H9 (cell line): ENCODE data around the gene IFT81. TPM values are rescaled to one million over a fixed set of nuclear protein-coding genes. Genes with fewer than 3 reads are reported as not detected.

Source experiments
- DNase-seq: peaks from one replicate; pipeline ENCODE4 v3.0.0-alpha.2; 2017
- H2AFZ ChIP-seq: one replicate; pipeline ENCODE4 v1.6.1; 2013; ENCODE audit warnings: mild to moderate bottlenecking, low read length, control low read depth, moderate library complexity
- H2AK5ac ChIP-seq: 2 replicates; pipeline ENCODE4 v1.6.1; 2013; ENCODE audit warnings: low read length, control low read depth, mixed read lengths; ENCODE audit not compliant: insufficient read length
- H2BK120ac ChIP-seq: one replicate; pipeline ENCODE4 v1.6.1; 2013; ENCODE audit warnings: low read depth, mild to moderate bottlenecking, low read length, control low read depth, inconsistent platforms; ENCODE audit not compliant: poor library complexity, severe bottlenecking
- H2BK12ac ChIP-seq: 2 replicates; pipeline ENCODE4 v1.6.1; 2013; ENCODE audit warnings: low read length, control low read depth, mixed read lengths, low read depth; ENCODE audit not compliant: insufficient read length
- H2BK15ac ChIP-seq: 2 replicates; pipeline ENCODE4 v1.6.1; 2013; ENCODE audit warnings: low read depth, low read length, control low read depth
- H2BK20ac ChIP-seq: one replicate; pipeline ENCODE4 v1.6.1; 2013; ENCODE audit warnings: low read depth, mild to moderate bottlenecking, low read length, control low read depth, inconsistent platforms; ENCODE audit not compliant: poor library complexity, severe bottlenecking
- H2BK5ac ChIP-seq: 2 replicates; pipeline ENCODE4 v1.6.1; 2013; ENCODE audit warnings: low read length, control low read depth, mixed read lengths; ENCODE audit not compliant: insufficient read length
- H3K14ac ChIP-seq: 2 replicates; pipeline ENCODE4 v1.6.1; 2013; ENCODE audit warnings: low read length, control low read depth; ENCODE audit not compliant: insufficient read depth
- H3K18ac ChIP-seq: 2 replicates; pipeline ENCODE4 v1.6.1; 2013; ENCODE audit warnings: low read depth, mild to moderate bottlenecking, mixed read lengths, low read length, control low read depth; ENCODE audit not compliant: insufficient read length
- H3K23ac ChIP-seq: 2 replicates; pipeline ENCODE4 v1.6.1; 2013; ENCODE audit warnings: low read length, control low read depth, mixed read lengths, low read depth; ENCODE audit not compliant: insufficient read length
- H3K23me2 ChIP-seq: 2 replicates; pipeline ENCODE4 v1.6.1; 2013; ENCODE audit warnings: low read depth, mild to moderate bottlenecking, mixed read lengths, low read length, control low read depth; ENCODE audit not compliant: insufficient read length, poor library complexity, severe bottlenecking
- H3K27ac ChIP-seq: 2 replicates; pipeline ENCODE4 v1.5.1; 2013; ENCODE audit warnings: low read length, control low read depth, mixed read lengths, low read depth; ENCODE audit not compliant: insufficient read length
- H3K27me3 ChIP-seq: 2 replicates; pipeline ENCODE4 v1.6.1; 2013; ENCODE audit warnings: low read length, control low read depth, inconsistent platforms; ENCODE audit not compliant: insufficient read depth
- H3K4ac ChIP-seq: 2 replicates; pipeline ENCODE4 v1.6.1; 2013; ENCODE audit warnings: low read depth, mild to moderate bottlenecking, control low read depth, inconsistent platforms, low read length, moderate library complexity
- H3K4me1 ChIP-seq: 2 replicates; pipeline ENCODE4 v1.6.1; 2013; ENCODE audit warnings: low read length, control low read depth, inconsistent platforms; ENCODE audit not compliant: insufficient read depth
- H3K4me2 ChIP-seq: 2 replicates; pipeline ENCODE4 v1.6.1; 2013; ENCODE audit warnings: low read length, control low read depth, mixed read lengths; ENCODE audit not compliant: insufficient read length, insufficient read depth
- H3K56ac ChIP-seq: 2 replicates; pipeline ENCODE4 v1.6.1; 2013; ENCODE audit warnings: low read depth, mild to moderate bottlenecking, mixed read lengths, low read length, control low read depth; ENCODE audit not compliant: insufficient read length
- H3K79me1 ChIP-seq: 2 replicates; pipeline ENCODE4 v1.6.1; 2013; ENCODE audit warnings: low read depth, mild to moderate bottlenecking, moderate library complexity, low read length, control low read depth, inconsistent platforms; ENCODE audit not compliant: insufficient read depth, poor library complexity, severe bottlenecking
- H3K79me2 ChIP-seq: 2 replicates; pipeline ENCODE4 v1.6.1; 2013; ENCODE audit warnings: low read length, control low read depth, inconsistent platforms; ENCODE audit not compliant: insufficient read depth
- H3K9ac ChIP-seq: 2 replicates; pipeline ENCODE4 v1.6.1; 2013; ENCODE audit warnings: low read length, control low read depth, mixed read lengths; ENCODE audit not compliant: insufficient read length; ENCODE audit errors: extremely low read depth
- H3K9me3 ChIP-seq: one replicate; pipeline ENCODE4 v1.6.1; 2013; ENCODE audit warnings: low read depth, low read length, inconsistent platforms; ENCODE audit not compliant: control insufficient read depth
- H3T11ph ChIP-seq: one replicate; pipeline ENCODE4 v1.6.1; 2013; ENCODE audit warnings: mild to moderate bottlenecking, low read length, control low read depth, inconsistent platforms
- H4K20me1 ChIP-seq: one replicate; pipeline ENCODE4 v1.6.1; 2013; ENCODE audit not compliant: control insufficient read depth, insufficient read length, insufficient read depth
- H4K5ac ChIP-seq: 2 replicates; pipeline ENCODE4 v1.6.1; 2013; ENCODE audit warnings: low read depth, mild to moderate bottlenecking, mixed read lengths, low read length, control low read depth; ENCODE audit not compliant: insufficient read length
- H4K8ac ChIP-seq: replicated peaks from 2 replicates; pipeline ENCODE4 v1.6.1; 2013; ENCODE audit warnings: low read length, control low read depth, mixed read lengths, low read depth; ENCODE audit not compliant: insufficient read length
- H4K91ac ChIP-seq: 2 replicates; pipeline ENCODE4 v1.6.1; 2013; ENCODE audit warnings: low read depth, mild to moderate bottlenecking, moderate library complexity, mixed read lengths, low read length, control low read depth; ENCODE audit not compliant: insufficient read length
- H3K27ac Mint-ChIP-seq, 3 experiments: 2 replicates in 2 of 3; 3 replicates in 1 of 3; pipeline ENCODE4 v1.8.0; 2020 to 2021; ENCODE audit warnings: mixed read lengths in 3 of 3, mild to moderate bottlenecking in 1 of 3, moderate library complexity in 1 of 3
- H3K27me3 Mint-ChIP-seq: 2 replicates; pipeline ENCODE4 v1.8.0; 2021; ENCODE audit warnings: low read depth, mild to moderate bottlenecking, moderate library complexity, mixed read lengths
- H3K36me3 Mint-ChIP-seq, 3 experiments: 2 replicates in 2 of 3; 3 replicates in 1 of 3; pipeline ENCODE4 v1.8.0; 2020 to 2021; ENCODE audit warnings: low read depth in 3 of 3, mixed read lengths in 3 of 3; ENCODE audit not compliant: insufficient read depth in 1 of 3
- H3K4me1 Mint-ChIP-seq, 2 experiments: 2 replicates each; pipeline ENCODE4 v1.8.0; 2020; ENCODE audit warnings: mixed read lengths in 2 of 2
- H3K4me3 Mint-ChIP-seq, 2 experiments: 2 replicates in 1 of 2; 3 replicates in 1 of 2; pipeline ENCODE4 v1.8.0; 2020 to 2021; ENCODE audit warnings: mild to moderate bottlenecking in 2 of 2, mixed read lengths in 2 of 2, moderate library complexity in 1 of 2
- H3K9me3 Mint-ChIP-seq, 2 experiments: 2 replicates in 1 of 2; 3 replicates in 1 of 2; pipeline ENCODE4 v1.8.0; 2020; ENCODE audit warnings: mild to moderate bottlenecking in 2 of 2, mixed read lengths in 2 of 2, moderate library complexity in 1 of 2
- CTCF ChIP-seq: fragments of 200-600 bp; sonication (generic); conservative IDR thresholded peaks from 3 replicates; pipeline ENCODE4 v1.8.0; 2021; ENCODE audit warnings: antibody characterized with exemption, mild to moderate bottlenecking
- WGBS: extraction: QIAGEN DNeasy Blood & Tissue Kit; methylation state at CpG from one replicate; pipeline ENCODE4 v1.1.7; 2013; ENCODE audit warnings: missing lambda C conversion rate, low lambda C conversion rate, mixed read lengths; ENCODE audit not compliant: insufficient read length; ENCODE audit errors: extremely low coverage; 5-methylcytosine and 5-hydroxymethylcytosine counted together
- total RNA-seq: library from RNA; stranded (reverse); gene quantifications from 2 replicates; pipeline ENCODE4 v1.2.1, GENCODE V29; 2021

IFT81 gene
- total RNA-seq, 1 experiment from 2014 or later = 9.3 TPM

GRCh38 chr12:110193196-110193595, 69.0 kb downstream of the IFT81 start:
- Histone ChIP-seq H2BK12ac (no peak overlapping the region), H2BK20ac (no peak overlapping the region), H3K27me3 (no peaks in the 10 kb centered on the region), H3K56ac (no peak overlapping the region), H4K8ac (no peak overlapping the region), H3K27ac (no peak overlapping the region), H4K91ac (no peak overlapping the region), H4K20me1 (no peaks in the 10 kb centered on the region), H2AK5ac (no peak overlapping the region), H3K23ac (no peak overlapping the region), H3K4me1 (no peaks in the 10 kb centered on the region), H3K9ac (no peak overlapping the region), H4K5ac (no peak overlapping the region), H3T11ph (no peak overlapping the region), H3K23me2 (no peaks in the 10 kb centered on the region), H3K79me2 (no peaks in the 10 kb centered on the region), H3K18ac (no peak overlapping the region), H3K9me3 (no peaks in the 10 kb centered on the region), H2BK15ac (no peak overlapping the region), H2BK5ac (no peak overlapping the region), H2BK120ac (no peak overlapping the region), H3K79me1 (no peaks in the 10 kb centered on the region), H3K4ac (no peak overlapping the region), H3K4me2 (no peak overlapping the region), H2AFZ (no peak overlapping the region), H3K14ac (no peak overlapping the region)
- H3K36me3 Mint-ChIP-seq = peaks cover 14 to 16% (median 14%) of the 10 kb centered on the region in 3 experiments
- no peaks in the 10 kb centered on the region for H3K9me3 Mint-ChIP-seq
- H3K4me1 Mint-ChIP-seq = no peaks in the 10 kb centered on the region
- no peak overlapping the region for H3K4me3 Mint-ChIP-seq
- no peaks in the 10 kb centered on the region for H3K27me3 Mint-ChIP-seq
- DNase-seq = no peak
- WGBS = no CpG with 5 or more reads among the region's 1 CpG
- H3K27ac Mint-ChIP-seq = no peak overlapping the region
- no peak for TF ChIP-seq CTCF
